Frontal cortex (tissue), 4 donors: ENCODE data around the gene TMC7. TPM values are rescaled to one million over a fixed set of nuclear protein-coding genes. Genes with fewer than 3 reads are reported as not detected.
A peak's percentile ranks its signal among the peaks of the same experiment; 100 is the strongest.

Experiments used
- DNase-seq, 2 donors: peaks; one replicate each; pipeline ENCODE4 v3.0.0; 2012; ENCODE audit warnings: low spot score in 2 of 2
- FAIRE-seq: peaks from 2 replicates; lab custom pipeline; 2012; peaks lifted over from hg19 to GRCh38; lab: Jason Lieb, UNC
- total RNA-seq: library from RNA; depleted of rRNA; stranded (reverse); fragments of >200 nt; gene quantifications from one replicate; pipeline ENCODE4 v1.2.3, GENCODE V29; 2014
- donor health status: control.
- donor health status: control.
- donor health status: control.

Gene TMC7
- total RNA-seq, 1 donor from 2014 or later, result 3.3 TPM

GRCh38 chr16:19084139-19084538 lies 100.4 kb downstream of the TMC7 start:
- no peak for FAIRE-seq
- DNase-seq, result no peak

GRCh38 chr16:19084879-19085278 lies 101.1 kb downstream of the TMC7 start:
- FAIRE-seq, result no peak
- DNase-seq, result no peak

GRCh38 chr16:19085679-19086200 lies 102.0 kb downstream of the TMC7 start:
- FAIRE-seq (no peak), DNase-seq (no peak)

GRCh38 chr16:19086322-19087199 lies 102.8 kb downstream of the TMC7 start:
- DNase-seq (peak; percentile 54 to 80), FAIRE-seq (no peak)

- FAIRE-seq, result no peak
- no peak for DNase-seq
Measured at GRCh38 chr16:19088341-19088916, 104.7 kb downstream of the TMC7 start.

GRCh38 chr16:19089410-19089955 lies 105.7 kb downstream of the TMC7 start:
- no peak for FAIRE-seq
- DNase-seq, result no peak

- DNase-seq (no peak), FAIRE-seq (no peak)
Measured at GRCh38 chr16:19090916-19091315, 107.2 kb downstream of the TMC7 start.

- FAIRE-seq (no peak), DNase-seq (no peak)
Measured at GRCh38 chr16:19092653-19093410, 109.1 kb downstream of the TMC7 start.

- no peak for FAIRE-seq
- no peak for DNase-seq
Measured at GRCh38 chr16:19093631-19094541, 110.2 kb downstream of the TMC7 start.

- DNase-seq (no peak), FAIRE-seq (no peak)
Measured at GRCh38 chr16:19094542-19095365, 111.0 kb downstream of the TMC7 start.

- no peak for DNase-seq
- no peak for FAIRE-seq
Measured at GRCh38 chr16:19095654-19096053, 111.9 kb downstream of the TMC7 start.

GRCh38 chr16:19098173-19098572 lies 114.4 kb downstream of the TMC7 start:
- no peak for FAIRE-seq
- DNase-seq, result no peak

GRCh38 chr16:19102187-19102872 lies 118.6 kb downstream of the TMC7 start:
- FAIRE-seq, result no peak

GRCh38 chr16:19104607-19105006 lies 120.9 kb downstream of the TMC7 start:
- FAIRE-seq (no peak), DNase-seq (no peak)

More at GRCh38 chr16:19102187-19102872, 118.6 kb downstream of the TMC7 start:
- DNase-seq, result no peak

- no peak for FAIRE-seq
- no peak for DNase-seq
Measured at GRCh38 chr16:19105131-19105530, 121.4 kb downstream of the TMC7 start.

GRCh38 chr16:19105891-19106624 lies 122.3 kb downstream of the TMC7 start:
- FAIRE-seq (no peak), DNase-seq (no peak)

GRCh38 chr16:19106625-19107020 lies 122.9 kb downstream of the TMC7 start:
- FAIRE-seq (no peak), DNase-seq (no peak)
